ENCODE results near the gene C3. TPM values are rescaled to one million over a fixed set of nuclear protein-coding genes. Genes with fewer than 3 reads are reported as not detected.

The C3 gene
- total and polyA plus RNA-seq, 8 donors: 14.2 to 881 (median 65.4) TPM

DNA sequence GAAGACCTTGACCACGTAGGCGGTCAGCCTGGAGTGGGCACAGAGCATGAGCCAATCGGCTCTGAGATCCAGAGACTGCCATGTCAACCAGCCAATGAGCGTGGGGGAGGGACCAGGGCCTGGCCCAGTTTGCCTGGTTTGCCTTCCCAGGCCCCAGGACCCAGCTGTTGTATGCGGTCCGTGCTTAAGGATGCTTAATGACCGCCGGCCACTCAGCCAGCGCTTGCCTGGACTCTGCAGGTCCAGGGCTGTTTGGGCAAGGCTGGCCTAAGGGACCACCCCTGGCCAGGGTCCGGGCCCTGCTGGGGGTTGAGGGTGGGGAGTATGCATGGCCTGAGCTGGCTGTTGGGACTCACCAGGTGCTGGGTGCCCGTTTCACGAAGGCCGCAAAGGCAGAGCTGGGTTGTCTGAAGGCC, 27.4 kb downstream of the C3 start:
- no peak for DNase-seq
- Histone ChIP-seq H3K4me3 (no peak overlapping the region), H3K4me1 (no peaks in the 10 kb centered on the region), H3K36me3 (peaks cover 0 to 55% of the 10 kb centered on the region in 2 donors), H3K27ac (no peak overlapping the region), H3K9me3 (no peaks in the 10 kb centered on the region), H3K27me3 (no peaks in the 10 kb centered on the region)
- TF ChIP-seq, protein P1, sequence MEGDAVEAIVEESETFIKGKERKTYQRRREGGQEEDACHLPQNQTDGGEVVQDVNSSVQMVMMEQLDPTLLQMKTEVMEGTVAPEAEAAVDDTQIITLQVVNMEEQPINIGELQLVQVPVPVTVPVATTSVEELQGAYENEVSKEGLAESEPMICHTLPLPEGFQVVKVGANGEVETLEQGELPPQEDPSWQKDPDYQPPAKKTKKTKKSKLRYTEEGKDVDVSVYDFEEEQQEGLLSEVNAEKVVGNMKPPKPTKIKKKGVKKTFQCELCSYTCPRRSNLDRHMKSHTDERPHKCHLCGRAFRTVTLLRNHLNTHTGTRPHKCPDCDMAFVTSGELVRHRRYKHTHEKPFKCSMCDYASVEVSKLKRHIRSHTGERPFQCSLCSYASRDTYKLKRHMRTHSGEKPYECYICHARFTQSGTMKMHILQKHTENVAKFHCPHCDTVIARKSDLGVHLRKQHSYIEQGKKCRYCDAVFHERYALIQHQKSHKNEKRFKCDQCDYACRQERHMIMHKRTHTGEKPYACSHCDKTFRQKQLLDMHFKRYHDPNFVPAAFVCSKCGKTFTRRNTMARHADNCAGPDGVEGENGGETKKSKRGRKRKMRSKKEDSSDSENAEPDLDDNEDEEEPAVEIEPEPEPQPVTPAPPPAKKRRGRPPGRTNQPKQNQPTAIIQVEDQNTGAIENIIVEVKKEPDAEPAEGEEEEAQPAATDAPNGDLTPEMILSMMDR (IDR thresholded peaks at IDR 0.05): no peak
- no peak for ATAC-seq
- intact Hi-C loops (cut with DNase I): no loop called here

DNA sequence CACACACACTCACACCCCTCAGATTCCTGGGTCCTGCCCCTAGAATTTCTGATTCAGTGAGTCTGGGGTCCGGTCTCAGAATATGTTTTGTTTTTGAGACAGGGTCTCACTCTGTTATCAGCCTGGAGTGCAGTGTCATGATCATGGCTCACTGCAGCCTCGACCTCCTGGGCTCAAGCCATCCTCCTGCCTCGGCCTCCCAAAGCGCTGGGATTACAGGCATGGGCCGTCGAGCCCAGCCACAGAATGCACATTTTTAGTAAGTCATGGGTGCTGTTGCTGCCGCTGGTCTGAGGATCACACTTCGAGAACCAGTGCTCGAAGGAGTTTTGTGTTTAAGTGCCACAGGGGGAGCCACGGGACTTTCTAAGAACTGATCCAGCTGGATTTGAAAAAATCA, 28.4 kb downstream of the C3 start:
- Histone ChIP-seq H3K4me1 (no peaks in the 10 kb centered on the region), H3K9me3 (no peaks in the 10 kb centered on the region), H3K4me3 (no peak overlapping the region), H3K36me3 (peaks cover 0 to 55% of the 10 kb centered on the region in 2 donors), H3K27ac (no peak overlapping the region), H3K27me3 (peaks cover 0 to 1% of the 10 kb centered on the region in 2 donors)
- ATAC-seq (no peak), DNase-seq (no peak)
- TF ChIP-seq, protein P1 (IDR thresholded peaks at IDR 0.05): no peak
- intact Hi-C loops (cut with DNase I): no loop called here

DNA sequence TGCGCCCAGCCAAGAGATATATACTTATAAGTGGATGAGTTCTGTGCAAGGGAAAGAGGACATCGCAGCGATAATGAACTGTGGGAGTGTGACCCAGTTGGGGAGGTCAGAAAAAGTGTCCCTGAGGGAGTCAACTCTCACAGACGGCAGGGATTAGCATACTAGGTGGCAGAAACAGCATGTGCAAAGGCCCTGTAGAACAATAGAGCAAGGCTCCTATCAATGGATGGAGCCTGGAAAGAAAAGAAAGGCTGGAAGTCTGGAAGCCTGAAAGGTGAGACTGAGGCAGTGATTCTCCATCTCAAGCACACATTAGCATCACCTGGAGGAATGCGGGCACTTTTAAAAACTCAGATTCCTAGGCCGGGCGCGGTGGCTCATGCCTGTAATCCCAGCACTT, 29.1 kb downstream of the C3 start:
- Histone ChIP-seq H3K9me3 (no peaks in the 10 kb centered on the region), H3K36me3 (peaks cover 0 to 59% of the 10 kb centered on the region in 2 donors)
- no peak for ATAC-seq

DNA sequence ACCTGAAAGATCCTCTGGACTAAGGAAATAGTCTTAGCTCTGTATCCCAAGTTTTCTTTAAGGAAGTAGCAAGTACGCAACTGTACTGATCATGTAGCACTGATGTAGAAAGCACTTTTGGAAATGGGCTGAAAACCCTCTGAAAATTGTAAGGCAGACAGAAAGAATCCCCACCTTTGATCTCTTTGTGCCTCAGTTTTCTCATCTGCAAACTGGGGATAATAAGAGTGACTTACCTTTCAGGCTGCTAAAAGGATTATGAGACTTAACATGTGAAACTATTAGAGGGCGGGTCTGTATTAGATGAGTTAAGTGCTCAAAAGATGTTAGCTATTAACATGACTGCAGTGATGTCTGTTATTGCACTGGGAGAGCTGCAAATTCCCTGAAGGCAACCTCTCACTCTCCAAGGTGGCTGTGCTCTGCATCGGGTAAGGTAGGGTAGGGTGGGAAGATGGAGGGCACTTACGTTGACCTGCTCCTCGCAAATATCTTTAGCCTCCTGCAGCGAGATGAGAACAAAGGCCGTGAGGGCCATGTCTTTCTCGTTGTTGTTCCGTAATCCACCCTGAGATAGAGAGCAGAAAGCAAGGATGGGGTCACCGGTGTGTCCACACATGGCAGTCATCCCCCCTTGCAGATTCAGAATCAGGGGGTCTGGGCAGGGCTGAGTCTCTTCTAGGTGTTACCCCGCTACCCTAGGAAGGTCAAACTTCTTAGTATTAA, 30.1 kb downstream of the C3 start:
- ATAC-seq (no peak), DNase-seq (no peak)
- Histone ChIP-seq H3K36me3 (peaks cover 0 to 66% of the 10 kb centered on the region in 2 donors), H3K4me3 (no peak overlapping the region), H3K4me1 (no peaks in the 10 kb centered on the region), H3K27ac (no peak overlapping the region), H3K9me3 (no peaks in the 10 kb centered on the region), H3K27me3 (peaks cover 0 to 4% of the 10 kb centered on the region in 2 donors)
- TF ChIP-seq, protein P1 (IDR thresholded peaks at IDR 0.05): no peak
- intact Hi-C loops (cut with DNase I): no loop called here

More for the DNA sequence above, 29.1 kb downstream of the C3 start:
- TF ChIP-seq, protein P1 (IDR thresholded peaks at IDR 0.05): no peak
- peaks cover 0 to 4% of the 10 kb centered on the region in 2 donors for H3K27me3 ChIP-seq
- intact Hi-C loops (cut with DNase I): no loop called here
- DNase-seq: no peak
- H3K27ac ChIP-seq: no peak overlapping the region
- no peaks in the 10 kb centered on the region for H3K4me1 ChIP-seq
- H3K4me3 ChIP-seq: no peak overlapping the region

DNA sequence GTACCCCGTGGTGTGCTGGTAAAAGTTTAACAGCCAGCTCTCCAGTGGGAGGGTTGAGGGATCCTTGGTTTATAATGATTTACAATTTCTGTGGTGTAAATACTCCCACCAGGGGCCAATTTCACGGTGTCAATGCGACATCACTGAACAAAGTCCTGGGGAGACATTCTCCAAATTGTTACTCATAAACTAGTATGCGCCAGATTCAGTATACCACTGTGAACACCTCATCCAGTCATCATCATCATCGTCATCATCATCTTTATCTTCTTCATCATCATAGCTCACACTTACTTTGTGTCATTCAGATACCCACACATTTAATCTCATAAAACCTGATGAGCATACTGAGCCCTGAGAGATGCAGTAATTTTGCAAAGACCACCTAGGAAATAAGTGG, 33.3 kb downstream of the C3 start:
- intact Hi-C loops (cut with DNase I): no loop called here
- Histone ChIP-seq H3K9me3 (no peaks in the 10 kb centered on the region), H3K4me3 (no peak overlapping the region), H3K36me3 (peaks cover 0 to 67% of the 10 kb centered on the region in 2 donors), H3K27me3 (peaks cover 0 to 4% of the 10 kb centered on the region in 2 donors), H3K4me1 (no peaks in the 10 kb centered on the region), H3K27ac (no peak overlapping the region)
- TF ChIP-seq, protein P1 (IDR thresholded peaks at IDR 0.05): no peak
- no peak for DNase-seq
- ATAC-seq: no peak

Data from left lung (tissue), 10 donors.